Measurements from ENCODE around the gene MAP1LC3B2.

MAP1LC3B2 gene

GRCh38 chr12:116620124-116620491 lies 60.9 kb downstream of the MAP1LC3B2 start:
- H2AFZ ChIP-seq (ENCODE audit: low read length): no peak overlapping the region
- H3F3A ChIP-seq (ENCODE audit: low read depth): no peaks in the 10 kb centered on the region
- no peaks in the 10 kb centered on the region for H3K79me2 ChIP-seq (ENCODE audit: insufficient read depth, low read length)
- TF ChIP-seq CTCF (conservative IDR thresholded peaks at IDR 0.05; ENCODE audit: low read length) (no peak), EZH2phosphoT487 (IDR thresholded peaks at IDR 0.05; ENCODE audit: borderline replicate concordance) (no peak)
- no peaks in the 10 kb centered on the region for H3K9me2 ChIP-seq (replicated peaks; ENCODE audit: low read depth, low read length)
- H3K4me3 ChIP-seq (ENCODE audit: low read length, poor library complexity, severe bottlenecking): no peak overlapping the region
- H3K9me3 ChIP-seq (ENCODE audit: insufficient read depth, low read depth, low read length): peaks cover 8% of the 10 kb centered on the region; the same call in 1 of the 2 replicates
- H3K4me2 ChIP-seq (ENCODE audit: low read depth, low read length, poor library complexity, severe bottlenecking): no peak overlapping the region
- no peak overlapping the region for H3K9ac ChIP-seq (ENCODE audit: low read depth, low read length, poor library complexity, severe bottlenecking)
- no peaks in the 10 kb centered on the region for H3K27me3 ChIP-seq (ENCODE audit: insufficient read depth, low read length, poor library complexity, severe bottlenecking)
- no peaks in the 10 kb centered on the region for H4K20me1 ChIP-seq (ENCODE audit: insufficient read depth, low read length, poor library complexity, severe bottlenecking)
- no peaks in the 10 kb centered on the region for H3K4me1 ChIP-seq (ENCODE audit: insufficient read depth, low read length, poor library complexity, severe bottlenecking)
- no peaks in the 10 kb centered on the region for H3K36me3 ChIP-seq (ENCODE audit: insufficient read depth, low read length)

GRCh38 chr12:116620492-116621191 lies 61.5 kb downstream of the MAP1LC3B2 start:
- H3K9ac ChIP-seq (ENCODE audit: low read depth, low read length, poor library complexity, severe bottlenecking): no peak overlapping the region
- no peaks in the 10 kb centered on the region for H3K9me2 ChIP-seq (replicated peaks; ENCODE audit: low read depth, low read length)
- TF ChIP-seq EZH2phosphoT487 (IDR thresholded peaks at IDR 0.05; ENCODE audit: borderline replicate concordance): no peak
- TF ChIP-seq CTCF (conservative IDR thresholded peaks at IDR 0.05; ENCODE audit: low read length): no peak
- H2AFZ ChIP-seq (ENCODE audit: low read length): no peak overlapping the region
- H3K4me2 ChIP-seq (ENCODE audit: low read depth, low read length, poor library complexity, severe bottlenecking): no peak overlapping the region
- no peaks in the 10 kb centered on the region for H3K27me3 ChIP-seq (ENCODE audit: insufficient read depth, low read length, poor library complexity, severe bottlenecking)
- H3K4me1 ChIP-seq (ENCODE audit: insufficient read depth, low read length, poor library complexity, severe bottlenecking): no peaks in the 10 kb centered on the region
- H3K79me2 ChIP-seq (ENCODE audit: insufficient read depth, low read length): no peaks in the 10 kb centered on the region
- H4K20me1 ChIP-seq (ENCODE audit: insufficient read depth, low read length, poor library complexity, severe bottlenecking): no peaks in the 10 kb centered on the region
- no peaks in the 10 kb centered on the region for H3K36me3 ChIP-seq (ENCODE audit: insufficient read depth, low read length)
- peaks cover 8% of the 10 kb centered on the region; the same call in 1 of the 2 replicates for H3K9me3 ChIP-seq (ENCODE audit: insufficient read depth, low read depth, low read length)
- no peak overlapping the region for H3K4me3 ChIP-seq (ENCODE audit: low read length, poor library complexity, severe bottlenecking)
- no peaks in the 10 kb centered on the region for H3F3A ChIP-seq (ENCODE audit: low read depth)

- TF ChIP-seq EZH2phosphoT487 (IDR thresholded peaks at IDR 0.05; ENCODE audit: borderline replicate concordance): no peak
- TF ChIP-seq CTCF (conservative IDR thresholded peaks at IDR 0.05; ENCODE audit: low read length): no peak
- H3K36me3 ChIP-seq (ENCODE audit: insufficient read depth, low read length): no peaks in the 10 kb centered on the region
- H3K27me3 ChIP-seq (ENCODE audit: insufficient read depth, low read length, poor library complexity, severe bottlenecking): no peaks in the 10 kb centered on the region
- peaks cover 8% of the 10 kb centered on the region; the same call in 1 of the 2 replicates for H3K9me3 ChIP-seq (ENCODE audit: insufficient read depth, low read depth, low read length)
- H3F3A ChIP-seq (ENCODE audit: low read depth): no peaks in the 10 kb centered on the region
- H3K4me3 ChIP-seq (ENCODE audit: low read length, poor library complexity, severe bottlenecking): no peak overlapping the region
- H3K4me2 ChIP-seq (ENCODE audit: low read depth, low read length, poor library complexity, severe bottlenecking): no peak overlapping the region
- H3K4me1 ChIP-seq (ENCODE audit: insufficient read depth, low read length, poor library complexity, severe bottlenecking): no peaks in the 10 kb centered on the region
- H3K9ac ChIP-seq (ENCODE audit: low read depth, low read length, poor library complexity, severe bottlenecking): no peak overlapping the region
- H4K20me1 ChIP-seq (ENCODE audit: insufficient read depth, low read length, poor library complexity, severe bottlenecking): no peaks in the 10 kb centered on the region
- H2AFZ ChIP-seq (ENCODE audit: low read length): no peak overlapping the region
- H3K9me2 ChIP-seq (replicated peaks; ENCODE audit: low read depth, low read length): no peaks in the 10 kb centered on the region
- H3K79me2 ChIP-seq (ENCODE audit: insufficient read depth, low read length): no peaks in the 10 kb centered on the region
Measured at GRCh38 chr12:116621194-116621593, 62.0 kb downstream of the MAP1LC3B2 start.

Measured in Loucy (cell line).